ENCODE results near the gene DPAGT1. TPM values are rescaled to one million over a fixed set of nuclear protein-coding genes. Genes with fewer than 3 reads are reported as not detected.
A peak's percentile ranks its signal among the peaks of the same experiment; 100 is the strongest.

The DPAGT1 gene
- total RNA-seq, 4 donors from 2014 or later = 10.7 to 28.1 (median 21.4) TPM

DNA sequence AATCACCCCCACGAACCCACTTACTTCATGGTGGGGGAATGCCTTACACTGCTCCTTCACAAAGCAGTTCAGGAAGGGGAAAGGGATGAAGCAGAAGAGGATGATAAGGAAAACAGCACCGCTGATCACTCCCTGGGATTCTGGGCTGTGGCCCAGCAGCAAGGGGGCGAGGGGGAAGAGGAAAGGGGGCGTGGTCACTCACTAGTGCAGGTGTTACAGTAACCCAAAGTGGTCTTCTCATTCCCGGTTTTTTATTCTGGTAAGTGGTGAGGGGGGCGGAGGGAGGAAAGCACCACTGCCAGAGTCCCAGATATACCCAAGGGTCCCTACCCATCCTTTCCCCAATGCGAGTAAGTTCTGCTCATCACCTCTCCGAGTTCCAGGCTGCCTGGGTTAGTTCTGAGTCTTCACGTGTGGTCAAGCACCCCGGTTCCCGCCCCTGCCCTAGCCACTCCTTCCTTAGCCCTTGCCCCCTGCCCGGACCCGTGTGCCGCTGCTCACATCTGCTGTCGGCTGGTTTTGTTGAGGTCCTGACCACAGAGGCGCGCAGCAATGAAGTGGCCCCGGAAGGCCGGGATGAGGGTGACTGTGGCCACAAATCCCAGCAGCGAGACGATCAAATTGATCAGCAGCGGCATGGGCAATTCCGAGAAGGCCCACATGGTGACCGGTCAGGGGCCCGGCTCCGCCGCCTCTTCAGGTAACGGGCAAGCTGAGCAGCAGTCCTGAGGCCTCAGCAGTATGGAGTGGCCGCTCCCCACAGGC is 477 bp downstream of the DPAGT1 start:
- Histone ChIP-seq H3K27ac (peak overlapping the region; percentile 93 to 98 (median 95)), H3K27me3 (no peaks in the 10 kb centered on the region), H3K4me3 (peak overlapping the region; percentile 74 to 86), H3K9me3 (no peaks in the 10 kb centered on the region), H3K36me3 (peaks cover 0 to 28% of the 10 kb centered on the region in 2 donors), H3K4me1 (peaks cover 3 to 37% (median 19%) of the 10 kb centered on the region in 3 donors)
- WGBS, 2 donors (ENCODE audit: low coverage in 1 of 2) = 5 to 10% methylated on average over 4 to 7 of the region's 29 CpGs
- ATAC-seq = no peak
- TF ChIP-seq, protein P1, sequence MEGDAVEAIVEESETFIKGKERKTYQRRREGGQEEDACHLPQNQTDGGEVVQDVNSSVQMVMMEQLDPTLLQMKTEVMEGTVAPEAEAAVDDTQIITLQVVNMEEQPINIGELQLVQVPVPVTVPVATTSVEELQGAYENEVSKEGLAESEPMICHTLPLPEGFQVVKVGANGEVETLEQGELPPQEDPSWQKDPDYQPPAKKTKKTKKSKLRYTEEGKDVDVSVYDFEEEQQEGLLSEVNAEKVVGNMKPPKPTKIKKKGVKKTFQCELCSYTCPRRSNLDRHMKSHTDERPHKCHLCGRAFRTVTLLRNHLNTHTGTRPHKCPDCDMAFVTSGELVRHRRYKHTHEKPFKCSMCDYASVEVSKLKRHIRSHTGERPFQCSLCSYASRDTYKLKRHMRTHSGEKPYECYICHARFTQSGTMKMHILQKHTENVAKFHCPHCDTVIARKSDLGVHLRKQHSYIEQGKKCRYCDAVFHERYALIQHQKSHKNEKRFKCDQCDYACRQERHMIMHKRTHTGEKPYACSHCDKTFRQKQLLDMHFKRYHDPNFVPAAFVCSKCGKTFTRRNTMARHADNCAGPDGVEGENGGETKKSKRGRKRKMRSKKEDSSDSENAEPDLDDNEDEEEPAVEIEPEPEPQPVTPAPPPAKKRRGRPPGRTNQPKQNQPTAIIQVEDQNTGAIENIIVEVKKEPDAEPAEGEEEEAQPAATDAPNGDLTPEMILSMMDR (IDR thresholded peaks at IDR 0.05) = no peak
- TF ChIP-seq POLR2AphosphoS5 (IDR thresholded peaks at IDR 0.05) (no peak), POLR2A (IDR thresholded peaks at IDR 0.05) (no peak), EP300 (IDR thresholded peaks at IDR 0.05) (no peak)

GRCh38 chr11:119100246-119100970 is 1.2 kb downstream of the DPAGT1 start:
- 32 to 39% methylated on average over 10 of the region's 11 CpGs for WGBS, 2 donors (ENCODE audit: low coverage in 1 of 2)
- Histone ChIP-seq H3K27ac (no peak overlapping the region), H3K27me3 (no peaks in the 10 kb centered on the region), H3K4me3 (peak overlapping the region; percentile 74 to 86), H3K36me3 (peaks cover 0 to 28% of the 10 kb centered on the region in 2 donors), H3K9me3 (no peaks in the 10 kb centered on the region), H3K4me1 (peaks cover 3 to 37% (median 22%) of the 10 kb centered on the region in 3 donors)
- TF ChIP-seq, protein P1 (IDR thresholded peaks at IDR 0.05) = peak in 1 of 4 experiments; percentile 20
- TF ChIP-seq POLR2A (IDR thresholded peaks at IDR 0.05) = no peak
- no peak for ATAC-seq

- ATAC-seq = no peak
- TF ChIP-seq POLR2AphosphoS5 (IDR thresholded peaks at IDR 0.05) (no peak), POLR2A (IDR thresholded peaks at IDR 0.05) (no peak), EP300 (IDR thresholded peaks at IDR 0.05) (no peak)
- TF ChIP-seq, protein P1 (IDR thresholded peaks at IDR 0.05) = no peak
- H3K27me3 ChIP-seq = no peaks in the 10 kb centered on the region
- no peak overlapping the region for H3K4me3 ChIP-seq
- peaks cover 0 to 28% of the 10 kb centered on the region in 2 donors for H3K36me3 ChIP-seq
- no peaks in the 10 kb centered on the region for H3K9me3 ChIP-seq
- H3K4me1 ChIP-seq = peaks cover 3 to 37% (median 22%) of the 10 kb centered on the region in 3 donors
- no peak overlapping the region for H3K27ac ChIP-seq
- WGBS, 2 donors (ENCODE audit: low coverage in 1 of 2) = 71 to 79% methylated on average over 4 to 6 of the region's 6 CpGs
These were observed 1.9 kb downstream of the DPAGT1 start for GRCh38 chr11:119099711-119100110.

DNA sequence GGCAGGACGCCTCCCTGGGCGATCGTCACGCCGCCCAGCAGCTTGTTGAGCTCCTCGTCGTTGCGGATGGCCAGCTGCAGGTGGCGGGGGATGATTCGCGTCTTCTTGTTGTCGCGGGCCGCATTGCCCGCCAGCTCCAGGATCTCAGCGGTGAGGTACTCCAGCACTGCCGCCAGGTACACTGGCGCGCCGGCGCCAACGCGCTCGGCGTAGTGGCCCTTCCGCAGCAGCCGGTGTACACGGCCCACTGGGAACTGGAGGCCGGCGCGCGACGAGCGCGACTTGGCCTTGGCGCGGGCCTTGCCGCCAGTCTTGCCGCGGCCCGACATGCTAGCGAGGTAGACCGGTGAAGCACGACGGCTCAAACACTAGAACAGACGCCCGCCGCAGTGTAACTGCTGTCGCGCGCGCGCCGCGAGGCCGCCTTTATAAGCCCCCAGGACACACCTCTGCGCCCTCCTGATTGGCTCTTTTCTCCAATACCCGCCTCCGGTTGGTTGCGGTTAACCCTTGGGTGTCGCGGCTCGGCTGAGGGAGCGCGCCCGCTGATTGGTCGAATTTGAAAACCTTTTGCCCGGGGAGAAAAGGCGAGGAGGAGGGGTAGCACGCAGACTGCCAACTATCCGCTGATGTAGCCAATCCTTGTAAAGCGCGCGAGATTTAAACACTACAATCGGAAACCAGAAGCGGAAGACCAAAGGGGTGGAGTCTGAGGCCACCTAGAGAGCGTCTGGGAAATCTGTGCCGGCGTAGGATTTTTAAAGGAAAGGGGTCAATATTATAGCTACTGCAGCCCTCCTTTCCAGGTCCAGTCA is 6.4 kb downstream of the DPAGT1 start:
- Histone ChIP-seq H3K27ac (peak overlapping the region; percentile 79 to 99 (median 96)), H3K27me3 (no peaks in the 10 kb centered on the region), H3K4me3 (peak overlapping the region; percentile 60 to 86), H3K9me3 (no peaks in the 10 kb centered on the region), H3K36me3 (peaks cover 0 to 35% of the 10 kb centered on the region in 2 donors), H3K4me1 (peaks cover 0 to 35% (median 24%) of the 10 kb centered on the region in 3 donors)
- ATAC-seq = peak; percentile 96
- TF ChIP-seq POLR2A (IDR thresholded peaks at IDR 0.05) = peak; percentile 98 to 99
- TF ChIP-seq POLR2AphosphoS5 (IDR thresholded peaks at IDR 0.05) = peak; percentile 99
- no peak for TF ChIP-seq EP300 (IDR thresholded peaks at IDR 0.05)
- TF ChIP-seq, protein P1 (IDR thresholded peaks at IDR 0.05) = peak in 2 of 4 experiments; percentile 20 to 22
- WGBS, 2 donors (ENCODE audit: low coverage in 1 of 2) = 0% methylated on average over 8 to 12 of the region's 79 CpGs
